Neural progenitor cell (in vitro differentiated cells): ENCODE results near the gene CSGALNACT2. TPM values are rescaled to one million over a fixed set of nuclear protein-coding genes. Genes with fewer than 3 reads are reported as not detected.

Source experiments
- DNase-seq: peaks from one replicate; pipeline ENCODE4 v3.0.0-alpha.2; 2016; ENCODE audit warnings: low spot score
- H2AFZ ChIP-seq: fragments of 200-600 bp; sonication (generic); replicated peaks from 2 replicates; pipeline ENCODE4 v1.6.1; 2016; ENCODE audit warnings: antibody characterized with exemption
- H3F3A ChIP-seq: fragments of 200-600 bp; sonication (generic); 2 replicates; pipeline ENCODE4 v1.6.1; 2016; ENCODE audit warnings: antibody characterized with exemption, low read depth
- H3K27ac ChIP-seq: fragments of 200-600 bp; sonication (generic); 2 replicates; pipeline ENCODE4 v1.5.1; 2016; ENCODE audit warnings: mild to moderate bottlenecking
- H3K27me3 ChIP-seq: fragments of 200-600 bp; sonication (generic); 2 replicates; pipeline ENCODE4 v1.6.1; 2016; ENCODE audit warnings: mild to moderate bottlenecking, moderate library complexity
- H3K36me3 ChIP-seq: fragments of 200-600 bp; sonication (generic); 2 replicates; pipeline ENCODE4 v1.5.1; 2016
- H3K4me1 ChIP-seq: fragments of 200-600 bp; sonication (generic); 2 replicates; pipeline ENCODE4 v1.6.1; 2016; ENCODE audit warnings: mixed run types
- H3K4me2 ChIP-seq: fragments of 200-600 bp; sonication (generic); 2 replicates; pipeline ENCODE4 v1.6.1; 2016
- H3K4me3 ChIP-seq: fragments of 200-600 bp; sonication (generic); 2 replicates; pipeline ENCODE4 v1.5.1; 2016
- H3K79me2 ChIP-seq: fragments of 200-600 bp; sonication (generic); 2 replicates; pipeline ENCODE4 v1.6.1; 2016; ENCODE audit warnings: low read depth
- H3K9ac ChIP-seq: fragments of 200-600 bp; sonication (generic); 2 replicates; pipeline ENCODE4 v1.6.1; 2016
- H3K9me3 ChIP-seq: fragments of 200-600 bp; sonication (generic); 2 replicates; pipeline ENCODE4 v1.5.1; 2016; ENCODE audit warnings: low read depth
- H4K20me1 ChIP-seq: fragments of 200-600 bp; sonication (generic); 2 replicates; pipeline ENCODE4 v1.6.1; 2016; ENCODE audit warnings: low read depth
- H3K27ac Mint-ChIP-seq: 3 replicates; pipeline ENCODE4 v1.8.0; 2021; ENCODE audit warnings: mixed read lengths
- H3K27me3 Mint-ChIP-seq: 2 replicates; pipeline ENCODE4 v1.8.0; 2022; ENCODE audit warnings: low read depth, mild to moderate bottlenecking, inconsistent platforms, moderate library complexity, mixed read lengths; ENCODE audit not compliant: insufficient read depth
- H3K36me3 Mint-ChIP-seq: 3 replicates; pipeline ENCODE4 v1.8.0; 2021; ENCODE audit warnings: mixed read lengths
- H3K4me1 Mint-ChIP-seq: 3 replicates; pipeline ENCODE4 v1.8.0; 2021; ENCODE audit warnings: mixed read lengths
- H3K4me3 Mint-ChIP-seq: 3 replicates; pipeline ENCODE4 v1.8.0; 2021; ENCODE audit warnings: mild to moderate bottlenecking, moderate library complexity, mixed read lengths
- H3K9me3 Mint-ChIP-seq: 3 replicates; pipeline ENCODE4 v1.8.0; 2020; ENCODE audit warnings: mixed read lengths
- EZH2 ChIP-seq: fragments of 200-600 bp; sonication (generic); IDR thresholded peaks from 2 replicates; pipeline ENCODE4 v1.6.1; 2017; ENCODE audit warnings: antibody characterized with exemption, mild to moderate bottlenecking, moderate library complexity
- EZH2phosphoT487 ChIP-seq: fragments of 200-600 bp; sonication (generic); IDR thresholded peaks from 2 replicates; pipeline ENCODE4 v1.6.1; 2017; ENCODE audit warnings: antibody characterized with exemption
- total RNA-seq: library from RNA; depleted of rRNA; stranded (reverse); fragments of >200 nt; gene quantifications from 2 replicates; pipeline ENCODE4 v1.2.3, GENCODE V29; 2015; ENCODE audit warnings: low replicate concordance
- TF ChIP-seq, protein P1 (sequence below): fragments of 200-600 bp; sonication (generic); IDR thresholded peaks from 2 replicates; pipeline ENCODE4 v1.5.1; 2017; ENCODE audit warnings: antibody characterized with exemption, mild to moderate bottlenecking

The CSGALNACT2 gene
- total RNA-seq, 1 donor from 2014 or later: 9.3 TPM

GRCh38 chr10:43156590-43157341, 18.5 kb downstream of the CSGALNACT2 start:
- peak; percentile 9 for DNase-seq
- peaks cover 26% of the 10 kb centered on the region for H3K79me2 ChIP-seq

DNA sequence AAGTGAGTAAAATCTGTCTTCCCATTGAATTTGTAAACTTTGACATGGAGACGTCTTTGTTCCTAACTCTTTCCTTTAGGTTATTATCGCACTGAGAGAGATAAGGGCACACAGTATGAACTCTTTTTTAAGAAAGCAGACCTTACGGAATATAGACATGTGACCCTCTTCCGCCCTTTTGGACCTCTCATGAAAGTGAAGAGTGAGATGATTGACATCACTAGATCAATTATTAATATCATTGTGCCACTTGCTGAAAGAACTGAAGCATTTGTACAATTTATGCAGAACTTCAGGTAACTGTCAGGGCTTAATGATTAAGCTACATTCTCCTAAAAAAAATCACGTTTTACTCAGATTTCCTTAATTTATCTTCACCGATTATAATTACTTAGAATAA, 20.4 kb downstream of the CSGALNACT2 start:
- Histone ChIP-seq H3K4me3 (no peak overlapping the region), H3K36me3 (no peaks in the 10 kb centered on the region), H3K27me3 (no peaks in the 10 kb centered on the region), H3K4me2 (no peak overlapping the region), H3F3A (no peaks in the 10 kb centered on the region), H3K9ac (no peak overlapping the region), H3K4me1 (no peaks in the 10 kb centered on the region), H3K9me3 (no peaks in the 10 kb centered on the region), H3K79me2 (peaks cover 14% of the 10 kb centered on the region), H4K20me1 (no peaks in the 10 kb centered on the region), H3K27ac (no peak overlapping the region), H2AFZ (no peak overlapping the region)
- Mint-ChIP-seq H3K4me1 (no peaks in the 10 kb centered on the region), H3K4me3 (no peak overlapping the region), H3K9me3 (no peaks in the 10 kb centered on the region), H3K27ac (no peak overlapping the region), H3K27me3 (peaks cover 3% of the 10 kb centered on the region), H3K36me3 (peaks cover 15% of the 10 kb centered on the region)
- TF ChIP-seq EZH2 (no peak), EZH2phosphoT487 (no peak)
- TF ChIP-seq, protein P1, sequence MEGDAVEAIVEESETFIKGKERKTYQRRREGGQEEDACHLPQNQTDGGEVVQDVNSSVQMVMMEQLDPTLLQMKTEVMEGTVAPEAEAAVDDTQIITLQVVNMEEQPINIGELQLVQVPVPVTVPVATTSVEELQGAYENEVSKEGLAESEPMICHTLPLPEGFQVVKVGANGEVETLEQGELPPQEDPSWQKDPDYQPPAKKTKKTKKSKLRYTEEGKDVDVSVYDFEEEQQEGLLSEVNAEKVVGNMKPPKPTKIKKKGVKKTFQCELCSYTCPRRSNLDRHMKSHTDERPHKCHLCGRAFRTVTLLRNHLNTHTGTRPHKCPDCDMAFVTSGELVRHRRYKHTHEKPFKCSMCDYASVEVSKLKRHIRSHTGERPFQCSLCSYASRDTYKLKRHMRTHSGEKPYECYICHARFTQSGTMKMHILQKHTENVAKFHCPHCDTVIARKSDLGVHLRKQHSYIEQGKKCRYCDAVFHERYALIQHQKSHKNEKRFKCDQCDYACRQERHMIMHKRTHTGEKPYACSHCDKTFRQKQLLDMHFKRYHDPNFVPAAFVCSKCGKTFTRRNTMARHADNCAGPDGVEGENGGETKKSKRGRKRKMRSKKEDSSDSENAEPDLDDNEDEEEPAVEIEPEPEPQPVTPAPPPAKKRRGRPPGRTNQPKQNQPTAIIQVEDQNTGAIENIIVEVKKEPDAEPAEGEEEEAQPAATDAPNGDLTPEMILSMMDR: no peak
- no peak for DNase-seq

More at GRCh38 chr10:43156590-43157341, 18.5 kb downstream of the CSGALNACT2 start:
- Histone ChIP-seq H3K9ac (no peak overlapping the region), H3K4me3 (no peak overlapping the region), H3K27ac (no peak overlapping the region), H2AFZ (no peak overlapping the region), H3F3A (no peaks in the 10 kb centered on the region), H3K27me3 (no peaks in the 10 kb centered on the region), H3K4me2 (no peak overlapping the region), H3K4me1 (peaks cover 2% of the 10 kb centered on the region), H4K20me1 (no peaks in the 10 kb centered on the region), H3K36me3 (no peaks in the 10 kb centered on the region), H3K9me3 (no peaks in the 10 kb centered on the region)
- H3K4me3 Mint-ChIP-seq: no peak overlapping the region
- no peak overlapping the region for H3K27ac Mint-ChIP-seq
- TF ChIP-seq, protein P1: no peak
- TF ChIP-seq EZH2 (no peak), EZH2phosphoT487 (no peak)
- H3K36me3 Mint-ChIP-seq: peaks cover 5% of the 10 kb centered on the region
- no peaks in the 10 kb centered on the region for H3K4me1 Mint-ChIP-seq
- H3K27me3 Mint-ChIP-seq: peaks cover 3% of the 10 kb centered on the region
- no peaks in the 10 kb centered on the region for H3K9me3 Mint-ChIP-seq

- Mint-ChIP-seq H3K4me3 (no peak overlapping the region), H3K9me3 (no peaks in the 10 kb centered on the region), H3K36me3 (peaks cover 18% of the 10 kb centered on the region), H3K27ac (no peak overlapping the region), H3K27me3 (peaks cover 3% of the 10 kb centered on the region), H3K4me1 (no peaks in the 10 kb centered on the region)
- Histone ChIP-seq H3K36me3 (no peaks in the 10 kb centered on the region), H3K27ac (no peak overlapping the region), H2AFZ (no peak overlapping the region), H3K79me2 (peaks cover 14% of the 10 kb centered on the region), H4K20me1 (no peaks in the 10 kb centered on the region), H3K4me3 (no peak overlapping the region), H3K9me3 (no peaks in the 10 kb centered on the region), H3K9ac (no peak overlapping the region), H3K4me2 (no peak overlapping the region), H3K27me3 (no peaks in the 10 kb centered on the region), H3F3A (no peaks in the 10 kb centered on the region), H3K4me1 (no peaks in the 10 kb centered on the region)
- DNase-seq: no peak
- TF ChIP-seq EZH2phosphoT487 (no peak), EZH2 (no peak)
- TF ChIP-seq, protein P1: no peak
These were observed 22.0 kb downstream of the CSGALNACT2 start for GRCh38 chr10:43160046-43160920.
